Hematopoietic multipotent progenitor cell treated with erythropoietin and hydrocortisone succinate and interleukin-3 and kit ligand, for 4 days (in vitro differentiated cells): ENCODE results near the gene CFAP54.

Experiments used
- DNase-seq: peaks from one replicate; pipeline ENCODE4 v3.0.0-alpha.2; 2015

CFAP54 gene

DNA sequence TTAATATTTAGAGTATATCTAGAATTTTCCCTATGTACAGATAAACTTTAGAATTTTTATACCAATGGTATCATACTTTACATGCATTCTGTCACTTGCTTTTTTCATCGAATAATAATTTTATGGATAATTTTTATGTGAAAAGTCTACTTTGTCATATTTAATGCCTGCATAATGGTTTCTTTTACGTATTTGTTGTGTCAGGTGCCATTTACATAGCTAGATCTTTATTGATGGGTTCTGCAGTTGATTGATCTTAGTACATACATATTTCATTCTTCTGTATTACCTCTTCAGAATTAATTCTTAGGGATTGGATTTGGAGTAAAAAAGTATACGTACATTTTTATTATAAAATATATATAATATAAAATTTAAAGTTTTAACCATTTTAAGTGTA lies 340.0 kb downstream of the CFAP54 start:
- no peak for DNase-seq

DNA sequence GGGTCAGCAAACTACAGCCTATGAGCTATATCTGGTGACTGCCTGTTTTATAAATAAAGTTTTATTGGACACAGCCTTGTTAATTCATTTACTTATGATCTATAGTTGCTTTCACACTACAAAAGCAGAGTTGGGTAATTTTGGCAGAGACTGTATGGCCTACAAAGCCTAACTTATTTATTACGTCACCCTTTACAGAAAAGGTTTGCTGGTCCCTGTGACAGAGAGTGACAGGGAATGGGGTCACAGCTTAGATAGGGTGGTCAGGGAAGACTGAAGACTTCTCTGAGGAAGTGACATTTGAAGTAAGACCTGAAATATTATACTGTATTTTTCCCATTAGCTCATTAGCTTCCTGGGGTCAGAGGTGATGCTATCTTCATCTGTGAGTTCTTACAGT lies 342.0 kb downstream of the CFAP54 start:
- no peak for DNase-seq

GRCh38 chr12:96846293-96846692 lies 356.9 kb downstream of the CFAP54 start:
- peak; percentile 35 for DNase-seq

GRCh38 chr12:96850676-96851075 lies 361.3 kb downstream of the CFAP54 start:
- peak; percentile 9 for DNase-seq

DNA sequence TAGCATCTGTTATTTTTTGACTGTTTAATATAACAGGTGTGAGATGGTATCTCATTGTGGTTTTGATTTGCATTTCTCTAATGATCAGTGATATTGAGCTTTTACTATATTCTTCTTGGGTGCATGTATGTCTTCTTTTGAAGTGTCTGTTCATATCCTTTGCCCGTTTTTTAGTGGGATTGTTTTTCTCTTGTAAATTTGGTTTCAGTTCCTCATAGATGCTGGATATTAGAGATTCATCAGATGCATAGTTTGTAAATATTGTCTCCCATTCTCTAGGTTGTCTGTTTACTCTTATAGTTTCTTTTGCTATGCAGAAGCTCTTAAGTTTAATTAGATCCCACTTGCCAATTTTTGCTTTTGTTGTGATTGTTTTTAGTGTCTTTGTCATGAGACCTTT lies 368.8 kb downstream of the CFAP54 start:
- DNase-seq: no peak

- DNase-seq: no peak
Measured at GRCh38 chr12:96861656-96862055, 372.3 kb downstream of the CFAP54 start.

GRCh38 chr12:96862326-96862725 lies 372.9 kb downstream of the CFAP54 start:
- no peak for DNase-seq

DNA sequence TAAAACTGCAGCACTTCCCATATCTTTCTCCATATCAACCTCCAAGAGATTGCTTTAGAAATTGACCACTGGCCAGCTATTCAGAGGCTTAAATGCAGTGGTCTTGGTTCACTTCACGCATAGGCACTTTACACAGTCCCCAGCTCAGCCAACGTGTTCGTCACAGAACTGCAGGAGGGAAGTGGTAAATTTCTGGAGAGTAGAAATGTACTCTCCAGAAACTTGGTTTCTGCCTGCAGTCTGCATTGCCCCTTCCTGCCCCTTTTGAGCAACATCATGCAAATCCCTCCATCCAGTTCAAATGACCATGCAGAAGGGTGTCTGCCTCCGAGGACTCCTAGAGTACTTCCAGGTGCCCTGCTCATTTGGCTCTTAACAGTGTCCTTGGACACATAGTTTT lies 375.0 kb downstream of the CFAP54 start:
- peak; percentile 15 for DNase-seq

- DNase-seq: no peak
Measured at GRCh38 chr12:96866801-96867590, 377.6 kb downstream of the CFAP54 start.

GRCh38 chr12:96870946-96871345 lies 381.6 kb downstream of the CFAP54 start:
- DNase-seq: no peak

- DNase-seq: no peak
Measured at GRCh38 chr12:96872961-96873360, 383.6 kb downstream of the CFAP54 start.

DNA sequence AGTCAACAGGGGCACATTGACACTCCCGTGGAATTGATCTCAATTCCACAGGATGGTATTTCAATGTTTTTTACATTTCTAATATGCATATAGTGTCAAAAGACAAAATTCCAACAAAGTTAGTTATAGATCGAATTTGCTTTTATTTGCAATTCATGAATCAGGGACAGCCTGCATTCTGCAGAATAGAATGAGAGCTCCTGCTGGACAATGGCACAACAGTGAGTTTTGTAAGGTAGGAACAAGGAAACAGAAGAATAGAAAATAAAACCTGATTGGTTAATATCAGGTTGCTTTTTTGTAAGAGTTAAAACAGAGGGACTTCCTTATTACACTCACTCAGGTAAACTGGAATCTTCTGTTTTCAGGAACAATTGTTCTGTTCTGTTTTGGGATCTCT lies 384.8 kb downstream of the CFAP54 start:
- DNase-seq: no peak

GRCh38 chr12:96876966-96877365 lies 387.6 kb downstream of the CFAP54 start:
- no peak for DNase-seq

- DNase-seq: no peak
Measured at GRCh38 chr12:96878704-96879103, 389.3 kb downstream of the CFAP54 start.

DNA sequence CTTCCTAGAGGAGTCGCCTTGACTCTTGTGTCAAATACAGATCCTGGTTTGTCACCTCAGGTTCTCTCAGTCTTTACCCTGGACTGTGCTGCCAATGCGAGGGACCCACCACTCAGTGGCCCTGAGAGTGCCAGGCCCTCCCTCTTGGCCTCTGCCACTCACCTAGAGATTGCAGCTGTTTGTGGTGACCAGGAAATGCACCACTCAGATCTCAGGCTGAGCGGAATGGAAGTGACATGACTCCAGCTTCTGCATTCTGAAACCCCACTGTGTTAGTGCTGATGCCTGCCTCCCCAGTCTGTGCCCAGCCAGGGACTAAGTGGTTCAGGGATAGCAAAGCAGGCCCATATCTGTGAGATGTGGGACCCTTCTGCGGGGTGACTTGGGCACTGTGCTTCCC lies 389.9 kb downstream of the CFAP54 start:
- peak; percentile 13 for DNase-seq

- DNase-seq: no peak
Measured at GRCh38 chr12:96880220-96880619, 390.8 kb downstream of the CFAP54 start.

DNA sequence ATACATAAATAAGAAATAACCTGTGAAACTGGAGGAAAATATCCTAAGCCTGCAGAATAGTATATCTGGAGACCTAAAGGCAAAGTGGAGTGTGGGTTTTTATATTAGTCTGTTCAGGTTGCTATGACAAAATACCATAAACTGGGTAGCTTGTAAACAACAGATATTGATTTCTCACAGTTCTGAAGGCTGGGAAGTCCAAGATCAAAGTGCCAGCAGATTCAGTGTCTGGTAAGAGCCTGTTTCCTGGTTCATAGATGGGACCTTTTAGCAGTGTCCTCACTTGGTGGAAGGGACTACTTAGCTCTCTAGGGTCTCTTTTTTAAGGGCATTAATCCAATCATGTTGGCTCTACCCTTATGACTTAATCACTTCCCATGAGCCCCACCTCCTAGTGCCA lies 392.2 kb downstream of the CFAP54 start:
- DNase-seq: no peak

- no peak for DNase-seq
Measured at GRCh38 chr12:96882862-96883261, 393.5 kb downstream of the CFAP54 start.

GRCh38 chr12:96883571-96883970 lies 394.2 kb downstream of the CFAP54 start:
- no peak for DNase-seq

GRCh38 chr12:96886998-96887677 lies 397.8 kb downstream of the CFAP54 start:
- no peak for DNase-seq

GRCh38 chr12:96889273-96889933 lies 400.0 kb downstream of the CFAP54 start:
- no peak for DNase-seq

DNA sequence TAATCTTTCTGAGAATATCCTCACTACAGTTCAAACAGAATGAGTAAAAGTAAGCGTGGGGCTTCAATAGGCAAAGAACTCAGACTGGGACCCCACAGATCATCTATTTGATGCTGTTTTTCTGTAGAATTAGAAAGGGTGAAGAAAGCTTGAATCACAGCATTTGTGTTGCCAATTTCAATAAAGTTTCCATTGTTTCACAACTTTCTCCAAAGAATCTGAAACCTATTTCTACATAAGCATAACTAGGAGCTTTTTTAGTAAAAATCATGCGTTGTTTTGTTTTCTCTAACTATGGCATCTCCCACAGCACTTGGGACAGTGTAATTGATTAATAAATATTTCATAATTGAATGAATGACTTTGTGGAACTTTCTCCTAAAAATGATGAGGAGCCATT lies 401.0 kb downstream of the CFAP54 start:
- DNase-seq: no peak

DNA sequence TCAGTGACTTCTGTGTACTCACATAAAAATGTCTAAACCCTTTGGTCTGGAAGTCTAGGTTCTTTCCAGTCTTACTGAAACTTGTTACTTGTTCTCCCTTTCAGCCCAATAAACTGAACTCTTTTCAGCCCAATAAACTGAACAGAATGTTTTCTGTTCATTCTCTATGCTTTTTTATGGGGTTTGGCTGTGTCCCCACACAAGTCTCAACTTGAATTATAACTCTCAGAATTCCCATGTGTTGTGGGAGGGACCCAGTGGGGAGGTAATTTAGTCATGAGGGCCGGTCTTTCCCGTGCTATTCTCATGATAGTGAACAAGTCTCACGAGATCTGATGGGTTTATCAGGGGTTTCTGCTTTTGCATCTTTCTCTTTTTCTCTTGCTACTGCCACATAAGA lies 402.7 kb downstream of the CFAP54 start:
- DNase-seq: no peak

GRCh38 chr12:96897421-96897820 lies 408.0 kb downstream of the CFAP54 start:
- no peak for DNase-seq
